Right atrium auricular region (tissue), 2 donors: ENCODE measurements around the gene LRRC3. TPM values are rescaled to one million over a fixed set of nuclear protein-coding genes. Genes with fewer than 3 reads are reported as not detected.
A peak's percentile ranks its signal among the peaks of the same experiment; 100 is the strongest.

Experiments used
- DNase-seq: peaks from one replicate; pipeline ENCODE4 v3.0.0-alpha.2; 2019; ENCODE audit warnings: low spot score
- H3K27ac ChIP-seq, 2 donors: fragments of 200-600 bp; sonication (generic); 1 replicate in 1 of 2; 2 replicates in 1 of 2; pipeline ENCODE4 v1.5.1; 2016 to 2019
- H3K27me3 ChIP-seq, 2 donors: fragments of 200-600 bp; sonication (generic); one replicate each; pipeline versions ENCODE4 v1.5.1 to v1.6.0; 2017 to 2019
- H3K36me3 ChIP-seq: fragments of 200-600 bp; sonication (generic); one replicate; pipeline ENCODE4 v1.5.1; 2016
- H3K4me1 ChIP-seq, 2 donors: fragments of 200-600 bp; sonication (generic); one replicate each; pipeline versions ENCODE4 v1.5.1 to v1.6.0; 2017 to 2019
- H3K4me3 ChIP-seq, 2 donors: fragments of 200-600 bp; sonication (generic); 1 replicate in 1 of 2; 2 replicates in 1 of 2; pipeline ENCODE4 v1.5.1; 2017 to 2019; ENCODE audit warnings: mild to moderate bottlenecking in 1 of 2, moderate library complexity in 1 of 2
- H3K9me3 ChIP-seq, 2 donors: fragments of 200-600 bp; sonication (generic); one replicate each; pipeline ENCODE4 v1.5.1; 2019
- CTCF ChIP-seq, 2 donors: fragments of 200-600 bp; sonication (generic); IDR thresholded peaks; one replicate each; pipeline ENCODE4 v1.5.1; 2019; ENCODE audit warnings: antibody characterized with exemption in 2 of 2
- total RNA-seq, 2 donors: library from RNA; depleted of rRNA; stranded (reverse); fragments of >200 nt; gene quantifications; one replicate each; pipeline ENCODE4 v1.1.0, GENCODE V29; 2016

The LRRC3 gene
- total RNA-seq, 2 donors from 2014 or later = 1.1 to 1.7 TPM

- peak overlapping the region; percentile 71 to 76 for H3K4me3 ChIP-seq
- no peak for DNase-seq
- H3K9me3 ChIP-seq = peaks cover 0 to 5% of the 10 kb centered on the region in 2 donors
- peak in 1 of 2 donors; percentile 2 for TF ChIP-seq CTCF (IDR thresholded peaks at IDR 0.05)
- H3K36me3 ChIP-seq = no peaks in the 10 kb centered on the region
- no peaks in the 10 kb centered on the region for H3K27me3 ChIP-seq
- H3K4me1 ChIP-seq = peaks cover 0 to 22% of the 10 kb centered on the region in 2 donors
- H3K27ac ChIP-seq = no peak overlapping the region
These were observed 1.1 kb downstream of the LRRC3 start for GRCh38 chr21:44456214-44456914.

GRCh38 chr21:44456915-44457736, 1.8 kb downstream of the LRRC3 start:
- no peak for DNase-seq

GRCh38 chr21:44458971-44459711, 3.8 kb downstream of the LRRC3 start:
- Histone ChIP-seq H3K36me3 (no peaks in the 10 kb centered on the region), H3K27ac (no peak overlapping the region), H3K27me3 (no peaks in the 10 kb centered on the region), H3K4me3 (no peak overlapping the region), H3K9me3 (peaks cover 0 to 3% of the 10 kb centered on the region in 2 donors), H3K4me1 (peaks cover 0 to 27% of the 10 kb centered on the region in 2 donors)
- no peak for TF ChIP-seq CTCF (IDR thresholded peaks at IDR 0.05)
- DNase-seq = no peak

More at GRCh38 chr21:44456915-44457736, 1.8 kb downstream of the LRRC3 start:
- no peak for TF ChIP-seq CTCF (IDR thresholded peaks at IDR 0.05)
- H3K36me3 ChIP-seq = no peaks in the 10 kb centered on the region
- H3K27me3 ChIP-seq = no peaks in the 10 kb centered on the region
- H3K9me3 ChIP-seq = peaks cover 0 to 5% of the 10 kb centered on the region in 2 donors
- H3K4me1 ChIP-seq = peaks cover 0 to 27% of the 10 kb centered on the region in 2 donors
- H3K27ac ChIP-seq = no peak overlapping the region
- no peak overlapping the region for H3K4me3 ChIP-seq

GRCh38 chr21:44459712-44460440, 4.6 kb downstream of the LRRC3 start:
- Histone ChIP-seq H3K9me3 (no peaks in the 10 kb centered on the region), H3K36me3 (no peaks in the 10 kb centered on the region), H3K27me3 (no peaks in the 10 kb centered on the region), H3K27ac (no peak overlapping the region), H3K4me1 (peaks cover 0 to 24% of the 10 kb centered on the region in 2 donors), H3K4me3 (no peak overlapping the region)
- TF ChIP-seq CTCF (IDR thresholded peaks at IDR 0.05) = no peak
- DNase-seq = no peak

- peaks cover 0 to 19% of the 10 kb centered on the region in 2 donors for H3K4me1 ChIP-seq
- H3K36me3 ChIP-seq = no peaks in the 10 kb centered on the region
- no peaks in the 10 kb centered on the region for H3K27me3 ChIP-seq
- H3K27ac ChIP-seq = no peak overlapping the region
- DNase-seq = no peak
- no peak overlapping the region for H3K4me3 ChIP-seq
- no peaks in the 10 kb centered on the region for H3K9me3 ChIP-seq
- TF ChIP-seq CTCF (IDR thresholded peaks at IDR 0.05) = no peak
These were observed 5.1 kb downstream of the LRRC3 start for GRCh38 chr21:44460441-44460755.
